ENCODE data around the gene MVB12B.

MVB12B gene

DNA sequence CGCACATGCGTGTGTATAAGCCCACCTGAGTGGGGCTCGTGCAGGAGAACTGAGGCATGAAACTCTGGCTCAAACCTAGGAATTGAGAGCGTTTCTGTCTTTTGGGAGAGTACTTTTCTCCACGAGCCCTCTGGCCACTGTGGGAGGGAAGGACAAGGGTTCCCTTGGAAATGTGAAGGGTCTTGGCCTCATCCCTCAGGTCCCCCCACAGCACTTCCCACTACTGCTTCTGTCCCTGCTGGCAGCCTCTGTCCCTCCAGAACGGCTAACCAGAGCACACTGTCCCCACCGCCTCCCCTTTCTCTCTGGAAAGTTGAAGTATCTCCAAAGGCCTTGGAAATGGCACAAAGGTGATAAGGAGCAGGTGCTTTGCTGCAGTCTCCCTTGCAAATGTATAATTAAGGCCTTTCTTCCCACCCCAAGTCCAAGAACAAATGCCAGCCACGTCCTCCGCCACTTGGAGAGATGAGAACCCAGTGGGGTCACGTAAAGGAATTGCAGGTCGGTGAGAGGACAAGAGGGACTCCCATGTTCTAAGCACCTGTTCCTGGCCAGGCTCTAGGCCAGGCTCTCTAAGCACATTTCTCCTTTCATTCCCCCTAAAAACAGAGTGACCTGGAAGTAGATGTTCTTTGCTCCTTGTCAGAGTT is 179.2 kb downstream of the MVB12B start:
- DNase-seq (ENCODE audit: low read depth), result no peak

GRCh38 chr9:126506361-126507317 is 180.0 kb downstream of the MVB12B start:
- no peak for DNase-seq (ENCODE audit: low read depth)

DNA sequence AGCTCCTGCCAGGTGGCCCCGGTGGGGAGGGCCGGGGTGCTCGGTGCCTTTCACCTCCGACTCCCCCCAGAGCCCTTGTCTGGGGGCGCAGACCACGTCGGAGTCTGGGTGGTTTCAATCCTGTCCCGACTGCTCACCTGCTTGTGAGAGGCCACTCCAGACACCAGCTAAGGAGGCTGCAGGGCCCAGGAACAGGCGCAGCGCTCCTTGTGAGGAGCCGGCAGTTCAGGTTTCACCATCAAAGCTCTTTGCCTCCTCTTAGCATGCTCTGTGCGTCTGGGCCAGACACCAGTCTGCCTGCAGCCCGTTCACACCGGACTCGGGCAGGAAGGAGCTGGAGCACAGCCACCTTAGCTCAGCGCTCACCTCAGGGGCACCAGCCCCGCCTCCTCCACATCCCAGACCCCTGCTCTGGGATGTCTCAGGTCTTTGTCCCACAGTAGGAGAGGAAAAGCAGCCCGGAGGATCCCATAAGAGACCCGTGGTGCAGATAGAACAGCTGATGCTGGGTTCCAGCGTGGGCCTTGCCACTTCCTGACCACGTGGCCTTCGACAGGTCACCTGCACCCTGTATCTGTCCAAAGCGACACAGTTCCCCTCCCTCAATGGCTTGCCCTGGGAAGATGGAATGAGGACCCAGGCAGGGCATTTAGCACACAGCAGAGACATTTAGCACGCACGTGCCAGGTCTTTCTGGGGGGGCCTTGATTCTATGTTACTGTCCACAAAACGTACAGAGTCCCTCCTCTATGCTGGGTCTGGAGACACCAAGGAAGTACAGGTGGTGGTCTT is 180.9 kb downstream of the MVB12B start:
- DNase-seq (ENCODE audit: low read depth), result no peak

DNA sequence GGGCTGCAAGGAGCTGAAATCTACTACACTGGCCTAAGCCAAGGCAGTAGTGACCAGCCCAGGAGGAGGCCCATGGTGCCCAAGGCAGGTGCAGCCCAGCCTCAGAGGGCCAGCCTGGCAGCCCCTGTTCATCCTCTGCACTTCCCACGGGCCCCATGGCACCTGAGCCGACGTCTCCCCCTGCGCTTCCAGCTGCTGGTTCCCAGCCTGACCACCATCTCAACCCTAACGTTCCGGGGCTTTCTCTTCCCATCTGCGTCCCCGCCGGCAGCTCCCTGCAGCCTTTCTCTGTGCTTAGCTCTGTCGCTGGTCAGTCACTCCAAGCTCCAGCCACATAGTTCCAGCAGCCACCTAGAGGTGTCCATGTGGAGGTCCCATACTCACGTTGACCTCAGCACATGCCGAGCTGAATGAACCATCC is 181.6 kb downstream of the MVB12B start:
- no peak for DNase-seq (ENCODE audit: low read depth)

DNA sequence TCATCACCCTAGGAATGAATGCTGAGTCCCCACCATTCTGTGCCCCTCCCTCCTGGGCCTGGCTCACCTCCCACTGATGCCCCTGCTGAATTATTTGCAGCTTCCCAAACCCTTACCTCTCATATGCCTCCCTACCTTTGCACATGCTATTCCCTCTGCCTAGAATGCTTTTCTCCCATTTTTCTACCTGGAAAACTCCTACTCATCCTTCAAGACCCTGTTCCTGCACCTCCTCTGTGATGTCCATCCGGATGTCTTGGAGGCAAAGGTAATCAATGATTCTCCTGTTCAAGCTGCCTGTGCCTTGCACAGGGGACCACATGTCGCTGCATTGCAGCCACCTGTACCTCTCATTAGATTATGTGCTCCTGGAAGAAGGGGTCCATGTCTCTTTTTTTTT is 182.3 kb downstream of the MVB12B start:
- no peak for DNase-seq (ENCODE audit: low read depth)

GRCh38 chr9:126509718-126510117 is 183.1 kb downstream of the MVB12B start:
- DNase-seq (ENCODE audit: low read depth), result no peak

- DNase-seq (ENCODE audit: low read depth), result no peak
Observed at GRCh38 chr9:126510564-126510963, 183.9 kb downstream of the MVB12B start.

DNA sequence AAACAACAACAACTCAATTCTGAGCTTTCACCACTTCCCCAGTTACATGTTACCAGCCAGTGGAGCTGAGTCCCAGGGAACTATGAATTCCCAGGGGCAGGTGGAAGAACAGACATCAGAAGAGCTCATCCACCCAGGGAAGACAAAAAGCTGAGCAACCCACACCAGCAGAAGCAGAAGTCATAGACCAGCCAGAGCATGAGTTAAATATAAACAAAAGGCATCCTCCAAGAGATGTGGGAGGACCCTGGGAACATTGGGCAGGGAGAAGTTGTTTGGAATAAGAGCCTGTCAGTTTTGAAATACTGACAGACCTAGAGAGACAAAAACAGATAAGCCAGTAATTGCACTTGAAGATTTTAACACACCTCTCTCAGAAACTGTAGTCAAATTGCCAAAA is 184.8 kb downstream of the MVB12B start:
- DNase-seq (ENCODE audit: low read depth), result no peak

GRCh38 chr9:126513159-126514036 is 186.8 kb downstream of the MVB12B start:
- no peak for DNase-seq (ENCODE audit: low read depth)

DNA sequence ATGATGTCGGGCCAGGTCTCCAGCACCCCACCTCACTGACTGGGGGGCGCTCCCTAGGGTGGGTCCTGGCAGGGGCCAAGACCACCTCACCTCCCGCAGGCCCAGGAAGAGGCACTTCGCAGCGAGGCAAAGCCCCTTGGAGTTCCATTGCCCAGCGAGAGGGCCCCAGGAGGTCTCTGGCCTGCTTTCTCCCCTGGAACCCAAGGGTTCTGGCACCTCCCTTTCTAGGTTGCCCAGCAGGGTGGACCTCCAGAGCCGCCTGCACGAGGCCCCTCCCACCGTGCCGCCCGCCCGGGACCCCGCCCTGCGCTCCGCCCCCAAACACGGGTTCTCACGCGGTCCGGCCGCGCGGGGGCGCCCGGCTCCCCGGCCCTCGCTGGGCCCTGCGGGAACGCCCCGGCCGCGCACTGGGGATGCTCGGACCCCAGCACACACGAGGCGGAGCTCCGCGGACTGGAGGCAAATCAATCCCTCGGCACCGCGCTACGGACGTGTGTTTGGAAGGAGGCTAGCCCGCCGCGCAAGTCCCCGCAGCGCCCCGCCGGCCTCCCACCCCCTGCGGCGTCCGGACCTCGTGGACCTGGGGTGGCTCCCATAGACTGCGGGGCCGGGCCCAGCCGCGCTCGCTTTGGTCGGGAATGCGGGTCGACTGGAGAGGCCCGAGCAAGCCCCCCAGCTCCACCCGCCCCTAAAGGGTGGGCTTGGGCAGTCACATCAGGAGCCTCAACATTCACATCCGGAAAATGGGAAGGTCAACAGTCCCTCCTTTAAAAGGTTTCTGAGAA is 187.6 kb downstream of the MVB12B start:
- peak; percentile 33 for DNase-seq (ENCODE audit: low read depth)

- no peak for DNase-seq (ENCODE audit: low read depth)
Observed at GRCh38 chr9:126515001-126515872, 188.6 kb downstream of the MVB12B start.

DNA sequence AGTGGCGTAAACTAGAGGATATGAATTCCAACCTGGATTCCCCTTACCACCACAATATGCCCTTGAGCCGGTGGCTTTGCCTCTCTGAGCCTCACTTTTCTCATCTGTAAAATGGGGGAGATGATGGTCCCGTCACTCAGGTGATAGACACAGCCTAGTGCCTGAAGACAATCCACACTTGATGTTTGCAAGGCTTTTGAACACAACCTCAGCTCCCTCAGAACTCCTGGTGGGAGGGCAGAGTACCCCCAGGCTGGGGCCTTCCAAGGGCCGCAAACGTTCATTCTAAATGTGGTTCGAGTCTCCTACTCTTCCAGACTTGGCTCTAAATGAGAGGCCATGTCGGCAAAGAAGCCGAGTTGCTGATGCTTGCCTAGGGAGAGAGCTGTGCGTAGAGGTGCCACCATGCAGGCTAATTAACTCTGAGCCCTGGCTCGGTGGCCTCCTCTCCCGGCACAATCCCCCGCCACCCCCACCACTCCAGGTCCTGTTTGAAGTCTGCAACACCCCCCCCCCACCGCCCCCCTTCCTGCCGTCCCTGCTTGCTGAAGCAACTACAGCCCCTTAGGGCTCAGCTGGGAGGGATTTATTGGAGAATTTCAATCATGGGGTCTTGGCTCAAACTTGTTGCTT is 189.4 kb downstream of the MVB12B start:
- DNase-seq (ENCODE audit: low read depth), result no peak

DNA sequence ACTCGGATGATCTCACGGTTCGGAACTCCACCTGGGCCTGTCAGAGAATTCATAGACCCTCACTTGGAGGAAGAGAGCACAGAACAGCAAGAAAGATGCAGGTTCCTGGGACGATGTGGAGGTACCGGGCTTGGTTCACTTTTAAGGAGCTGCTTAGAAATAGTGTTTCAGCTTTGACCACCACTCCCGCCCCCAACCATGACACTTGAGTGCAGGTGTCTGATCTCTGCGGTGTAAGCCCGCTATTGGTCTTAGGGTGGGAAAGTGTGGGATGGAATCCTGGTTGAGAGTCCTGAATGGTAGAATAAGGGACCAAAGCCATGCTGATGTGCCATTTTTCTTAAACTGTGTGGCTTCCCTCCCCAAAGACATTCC is 189.9 kb downstream of the MVB12B start:
- no peak for DNase-seq (ENCODE audit: low read depth)

- DNase-seq (ENCODE audit: low read depth), result no peak
Observed at GRCh38 chr9:126516936-126517832, 190.6 kb downstream of the MVB12B start.

DNA sequence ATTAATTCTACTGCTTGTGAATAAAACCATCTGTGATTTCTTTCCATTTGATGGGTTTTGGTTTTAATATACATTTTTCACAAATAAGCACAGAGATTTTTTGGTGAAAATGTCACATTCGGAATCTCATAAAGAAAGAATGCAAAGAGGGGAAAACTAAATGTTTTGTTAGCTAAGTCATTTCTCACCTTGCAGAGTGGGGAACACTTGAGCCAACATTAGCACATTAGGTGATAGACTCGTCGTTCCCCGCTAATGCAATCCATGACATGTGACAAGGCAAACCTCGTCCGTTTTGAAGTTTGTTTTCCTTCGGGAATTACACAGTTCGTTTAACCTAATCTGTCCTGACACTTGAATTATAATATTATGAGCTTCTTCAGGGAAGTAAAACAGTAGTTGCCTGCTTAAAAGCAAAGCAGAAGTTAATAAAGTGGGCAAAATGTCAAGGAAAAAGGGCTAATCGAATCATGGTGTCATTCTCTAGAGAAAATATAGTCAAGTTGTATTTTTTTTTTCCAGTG is 191.3 kb downstream of the MVB12B start:
- DNase-seq (ENCODE audit: low read depth), result no peak

GRCh38 chr9:126518763-126519162 is 192.1 kb downstream of the MVB12B start:
- no peak for DNase-seq (ENCODE audit: low read depth)

DNA sequence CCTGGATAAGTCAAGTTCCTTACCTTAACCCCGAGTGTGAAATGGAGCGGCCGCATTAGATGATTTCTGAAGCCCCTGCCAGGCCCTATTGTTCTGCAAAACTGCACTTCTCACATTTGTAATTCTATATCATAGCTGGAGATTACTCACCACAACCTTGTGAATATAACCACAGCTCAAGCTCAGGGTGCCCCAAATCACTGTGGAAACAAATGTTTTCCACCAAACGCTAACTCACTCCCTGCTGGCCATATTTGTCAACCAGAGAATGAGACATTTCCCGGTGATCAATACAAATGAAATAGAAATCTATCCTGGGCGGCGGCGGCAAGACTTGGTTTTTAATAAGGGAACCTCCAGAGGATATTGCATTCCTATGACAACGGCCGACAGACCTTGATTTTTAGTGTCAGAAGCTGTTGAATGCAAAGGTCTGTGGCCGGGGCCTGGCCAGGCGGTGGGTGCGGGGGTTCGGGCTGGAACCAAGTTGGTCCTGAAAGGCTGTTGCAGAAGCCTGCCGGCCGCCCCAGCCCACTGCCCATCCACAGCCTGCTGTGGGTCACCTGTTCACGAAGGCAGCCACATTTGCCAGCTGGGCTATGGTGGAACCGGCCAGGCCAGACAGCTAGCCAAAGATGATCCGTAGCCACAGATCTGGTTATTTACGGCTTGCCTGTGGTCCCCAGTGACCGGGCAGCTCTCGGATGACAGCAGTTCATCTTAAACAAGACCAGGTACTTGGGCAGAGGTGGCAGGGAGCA is 193.2 kb downstream of the MVB12B start:
- no peak for DNase-seq (ENCODE audit: low read depth)

Data from activated gamma-delta T cell treated with anti-CD3 and anti-CD28 coated beads, Interleukin-2, amount 50 U/mL, for 16 hours (primary cell).